ENCODE measurements around the gene BABAM2.

BABAM2 gene

GRCh38 chr2:28351621-28352020, 461.1 kb downstream of the BABAM2 start:
- DNase-seq (ENCODE audit: low read depth in 2 of 2) = no peak
- TF ChIP-seq CTCF (IDR thresholded peaks at IDR 0.05; ENCODE audit: low read depth, low read length) = no peak
- no peak overlapping the region for H3K4me3 ChIP-seq (replicated peaks in 1 of 2; ENCODE audit: low read depth in 2 of 2, low read length in 2 of 2)

GRCh38 chr2:28352104-28352503, 461.6 kb downstream of the BABAM2 start:
- H3K4me3 ChIP-seq (replicated peaks in 1 of 2; ENCODE audit: low read depth in 2 of 2, low read length in 2 of 2) = no peak overlapping the region
- no peak for DNase-seq (ENCODE audit: low read depth in 2 of 2)
- no peak for TF ChIP-seq CTCF (IDR thresholded peaks at IDR 0.05; ENCODE audit: low read depth, low read length)

GRCh38 chr2:28352610-28353195, 462.2 kb downstream of the BABAM2 start:
- no peak for DNase-seq (ENCODE audit: low read depth in 2 of 2)
- no peak for TF ChIP-seq CTCF (IDR thresholded peaks at IDR 0.05; ENCODE audit: low read depth, low read length)
- H3K4me3 ChIP-seq (replicated peaks in 1 of 2; ENCODE audit: low read depth in 2 of 2, low read length in 2 of 2) = no peak overlapping the region

GRCh38 chr2:28354920-28355520, 464.5 kb downstream of the BABAM2 start:
- no peak for TF ChIP-seq CTCF (IDR thresholded peaks at IDR 0.05; ENCODE audit: low read depth, low read length)

GRCh38 chr2:28355521-28356094, 465.1 kb downstream of the BABAM2 start:
- no peak for TF ChIP-seq CTCF (IDR thresholded peaks at IDR 0.05; ENCODE audit: low read depth, low read length)
- peak in 1 of 2 donors; percentile 49 for DNase-seq (ENCODE audit: low read depth in 2 of 2)
- H3K4me3 ChIP-seq (replicated peaks in 1 of 2; ENCODE audit: low read depth in 2 of 2, low read length in 2 of 2) = no peak overlapping the region

More at GRCh38 chr2:28354920-28355520, 464.5 kb downstream of the BABAM2 start:
- no peak overlapping the region for H3K4me3 ChIP-seq (replicated peaks in 1 of 2; ENCODE audit: low read depth in 2 of 2, low read length in 2 of 2)
- no peak for DNase-seq (ENCODE audit: low read depth in 2 of 2)

GRCh38 chr2:28356095-28356911, 465.8 kb downstream of the BABAM2 start:
- DNase-seq (ENCODE audit: low read depth in 2 of 2) = peak; percentile 88 to 93
- no peak for TF ChIP-seq CTCF (IDR thresholded peaks at IDR 0.05; ENCODE audit: low read depth, low read length)
- H3K4me3 ChIP-seq (replicated peaks in 1 of 2; ENCODE audit: low read depth in 2 of 2, low read length in 2 of 2) = no peak overlapping the region

Measured in cardiac fibroblast (primary cell).